BE2C (cell line): Measurements from ENCODE around the gene NSUN5.
"Not testable (repeated sequence)": the region's sequence is repeated elsewhere in the genome, so short reads cannot be mapped to it uniquely, and the experiment has no call there.

Experiments used
- DNase-seq: peaks from one replicate; pipeline ENCODE4 v3.0.0-alpha.2; 2020
- H3K27me3 ChIP-seq: fragments of 250-450 bp; sonication (Bioruptor Pico); 2 replicates; pipeline ENCODE4 v1.5.1; 2020; ENCODE audit warnings: mild to moderate bottlenecking
- H3K36me3 ChIP-seq: fragments of 250-450 bp; sonication (Bioruptor Pico); 2 replicates; pipeline ENCODE4 v1.5.1; 2020; ENCODE audit warnings: mild to moderate bottlenecking
- H3K4me1 ChIP-seq: fragments of 250-450 bp; sonication (Bioruptor Pico); 2 replicates; pipeline ENCODE4 v1.5.1; 2020
- H3K4me3 ChIP-seq: 2 replicates; pipeline ENCODE4 v1.5.1; 2011; ENCODE audit warnings: low read depth, low read length
- H3K9me3 ChIP-seq: fragments of 250-450 bp; sonication (Bioruptor Pico); 2 replicates; pipeline ENCODE4 v1.5.1; 2020

Gene NSUN5

DNA sequence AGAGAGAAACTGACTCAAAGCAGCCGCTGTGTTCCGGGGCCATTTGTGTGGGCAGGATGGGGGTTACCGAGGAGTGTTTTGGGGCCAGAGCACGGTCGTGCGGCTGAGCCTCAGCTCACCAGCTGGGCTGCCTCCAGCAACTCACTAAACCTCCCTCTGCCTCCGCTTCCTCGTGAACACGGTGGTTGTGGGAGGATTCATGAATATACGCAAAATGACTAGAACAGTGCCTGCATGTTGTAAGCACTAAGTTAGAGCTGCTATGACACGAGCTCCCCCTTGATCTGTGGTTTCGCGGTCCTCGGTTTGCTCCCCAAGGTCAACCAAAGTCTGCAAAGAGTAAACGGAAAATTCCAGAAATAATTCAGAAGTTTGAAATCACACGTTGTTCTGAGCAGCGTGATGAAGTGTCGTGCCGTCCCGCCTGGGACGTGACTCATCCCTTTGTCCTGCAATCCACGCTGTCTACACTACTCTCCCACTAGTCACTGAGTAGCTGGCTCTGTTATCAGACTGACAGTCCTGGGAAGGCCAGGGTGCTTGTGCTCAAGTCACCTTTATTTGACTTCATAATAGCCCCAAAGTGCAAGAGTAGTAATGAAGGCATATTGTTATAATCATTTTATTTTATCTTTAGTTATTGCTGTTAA lies 41.8 kb downstream of the NSUN5 start:
- H3K4me3 ChIP-seq, DNase-seq, H3K9me3 ChIP-seq, H3K4me1 ChIP-seq, H3K36me3 ChIP-seq, H3K27me3 ChIP-seq: not testable (repeated sequence)

DNA sequence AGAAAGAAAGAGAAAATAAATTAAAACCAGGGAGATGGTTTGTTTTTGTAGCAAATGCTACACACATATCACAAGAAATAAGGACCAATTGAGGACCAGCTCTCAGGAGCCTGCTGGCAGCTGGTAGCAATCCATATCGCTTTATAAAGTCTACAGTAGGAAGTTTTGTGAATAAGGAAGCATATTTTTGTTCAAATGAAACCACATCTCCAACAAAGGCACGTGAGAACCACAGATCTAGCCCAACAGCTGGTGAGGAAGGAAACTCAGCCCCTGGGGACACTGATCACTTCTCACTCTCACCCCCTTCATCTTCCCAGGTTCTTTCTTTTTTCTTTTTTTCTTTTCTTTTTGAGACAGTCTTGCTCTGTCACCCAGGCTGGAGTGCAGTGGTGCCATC lies 46.2 kb downstream of the NSUN5 start:
- H3K9me3 ChIP-seq, H3K27me3 ChIP-seq, H3K4me3 ChIP-seq, H3K4me1 ChIP-seq, DNase-seq, H3K36me3 ChIP-seq: not testable (repeated sequence)
